ENCODE data around the gene C9orf57. TPM values are rescaled to one million over a fixed set of nuclear protein-coding genes. Genes with fewer than 3 reads are reported as not detected.

The C9orf57 gene
- total and polyA plus RNA-seq, 2 of the 13 experiments (the other 11 are each of a cell fraction or from before 2014, with no cell fraction given), result 0.09 TPM; not detected in 1

DNA sequence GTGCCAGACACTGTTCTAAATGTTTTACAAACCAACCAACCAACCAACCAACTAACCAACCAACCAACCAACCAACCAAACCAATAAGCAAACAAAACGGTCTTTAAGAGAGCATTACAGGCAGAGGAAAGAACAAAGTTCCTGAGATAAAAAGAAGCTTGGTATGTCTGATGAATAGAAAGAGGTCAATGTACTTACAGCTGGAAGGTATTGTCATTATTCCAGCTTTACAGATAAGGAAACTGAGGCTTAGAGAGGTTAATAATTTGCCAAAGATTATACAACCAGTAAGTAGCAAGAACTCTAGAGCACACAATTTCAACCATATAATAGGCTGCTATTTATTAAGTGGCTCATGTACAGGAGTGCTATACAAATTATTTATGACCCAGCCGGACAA lies 29.6 kb downstream of the C9orf57 start:
- Histone ChIP-seq H3K9me3 (ENCODE audit: low read length) (no peaks in the 10 kb centered on the region), H2AFZ (ENCODE audit: low read length) (no peak overlapping the region), H3K9ac (ENCODE audit: insufficient read depth, low read depth, low read length) (no peak overlapping the region), H3K4me3 (replicated peaks in 1 of 3; ENCODE audit: insufficient read depth in 1 of 3, low read depth in 2 of 3, low read length in 3 of 3) (no peak overlapping the region), H4K20me1 (ENCODE audit: insufficient read depth, low read length) (no peaks in the 10 kb centered on the region), H3K4me2 (ENCODE audit: low read depth, low read length) (peak overlapping the region; percentile 23; the same call in 1 of the 2 replicates), H3K36me3 (replicated peaks in 1 of 2; ENCODE audit: control insufficient read depth in 1 of 2, insufficient read depth in 2 of 2, low read length in 2 of 2) (no peaks in the 10 kb centered on the region), H3K79me2 (ENCODE audit: insufficient read depth, low read length) (no peaks in the 10 kb centered on the region), H3K4me1 (ENCODE audit: insufficient read depth, low read length) (peaks cover 15% of the 10 kb centered on the region), H3K27me3 (ENCODE audit: control insufficient read depth in 1 of 2, insufficient read depth in 2 of 2, low read length in 2 of 2) (no peaks in the 10 kb centered on the region), H3K27ac (ENCODE audit: extremely low read length, insufficient read depth, low read length) (no peak overlapping the region)
- FAIRE-seq (no peak), ATAC-seq (no peak), DNase-seq (ENCODE audit: low spot score) (no peak)
- intact Hi-C loops (cut with micrococcal nuclease; ENCODE audit: unreplicated experiment) (no loop called here), in situ Hi-C loops (cut with HindIII; ENCODE audit: extremely low pct_ligation_motif_present, low pct_unique_long_range_greater_than_20kb) (loop anchor here (25.0 kb wide), 3 partner anchors 107 to 782 kb away; partner anchors contain the start of gene GDA)
- 0% methylated on average over 2 of the region's 2 CpGs for WGBS (ENCODE audit: low lambda C conversion rate)
- POLR2A ChIA-PET, result no interaction called here
- CTCF ChIA-PET (ENCODE audit: low intra/inter-chr PET ratio, low total read pairs), result no interaction called here
- BruUV-seq (replicated peaks), result no TSS peak
- no peak for TF ChIP-seq TEAD3 (CRISPR knock-in tag; optimal IDR thresholded peaks at IDR 0.05; ENCODE audit: borderline replicate concordance)
- TF ChIP-seq, protein P1, sequence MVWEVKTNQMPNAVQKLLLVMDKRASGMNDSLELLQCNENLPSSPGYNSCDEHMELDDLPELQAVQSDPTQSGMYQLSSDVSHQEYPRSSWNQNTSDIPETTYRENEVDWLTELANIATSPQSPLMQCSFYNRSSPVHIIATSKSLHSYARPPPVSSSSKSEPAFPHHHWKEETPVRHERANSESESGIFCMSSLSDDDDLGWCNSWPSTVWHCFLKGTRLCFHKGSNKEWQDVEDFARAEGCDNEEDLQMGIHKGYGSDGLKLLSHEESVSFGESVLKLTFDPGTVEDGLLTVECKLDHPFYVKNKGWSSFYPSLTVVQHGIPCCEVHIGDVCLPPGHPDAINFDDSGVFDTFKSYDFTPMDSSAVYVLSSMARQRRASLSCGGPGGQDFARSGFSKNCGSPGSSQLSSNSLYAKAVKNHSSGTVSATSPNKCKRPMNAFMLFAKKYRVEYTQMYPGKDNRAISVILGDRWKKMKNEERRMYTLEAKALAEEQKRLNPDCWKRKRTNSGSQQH (CRISPR knock-in tag; IDR thresholded peaks at IDR 0.05; ENCODE audit: low read depth), result no peak
- TF ChIP-seq TEAD2 (CRISPR knock-in tag; IDR thresholded peaks at IDR 0.05), result no peak
- no peak for TF ChIP-seq FOSL1 (CRISPR knock-in tag; IDR thresholded peaks at IDR 0.05; ENCODE audit: borderline replicate concordance)
- TF ChIP-seq ZNF644 (CRISPR knock-in tag; IDR thresholded peaks at IDR 0.05; ENCODE audit: low read depth), result 0 out of 2 replicates have a peak, but pooled peaks have one; percentile 23
- TF ChIP-seq, protein P2, sequence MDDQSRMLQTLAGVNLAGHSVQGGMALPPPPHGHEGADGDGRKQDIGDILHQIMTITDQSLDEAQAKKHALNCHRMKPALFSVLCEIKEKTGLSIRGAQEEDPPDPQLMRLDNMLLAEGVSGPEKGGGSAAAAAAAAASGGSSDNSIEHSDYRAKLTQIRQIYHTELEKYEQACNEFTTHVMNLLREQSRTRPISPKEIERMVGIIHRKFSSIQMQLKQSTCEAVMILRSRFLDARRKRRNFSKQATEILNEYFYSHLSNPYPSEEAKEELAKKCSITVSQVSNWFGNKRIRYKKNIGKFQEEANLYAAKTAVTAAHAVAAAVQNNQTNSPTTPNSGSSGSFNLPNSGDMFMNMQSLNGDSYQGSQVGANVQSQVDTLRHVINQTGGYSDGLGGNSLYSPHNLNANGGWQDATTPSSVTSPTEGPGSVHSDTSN (CRISPR knock-in tag; IDR thresholded peaks at IDR 0.05; ENCODE audit: borderline replicate concordance), result no peak
- TF ChIP-seq DMAP1 (CRISPR knock-in tag; IDR thresholded peaks at IDR 0.05), result no peak
- no peak for TF ChIP-seq HDAC6 (IDR thresholded peaks at IDR 0.05; ENCODE audit: low read depth, low read length)
- TF ChIP-seq MBNL3 (CRISPR knock-in tag; conservative IDR thresholded peaks at IDR 0.05), result no peak
- no peak for TF ChIP-seq ZNF883 (CRISPR knock-in tag; IDR thresholded peaks at IDR 0.05; ENCODE audit: not compliant biosample characterization)
- peak; percentile 44; the same call in 1 of the 2 replicates for TF ChIP-seq SOX5 (CRISPR knock-in tag; IDR thresholded peaks at IDR 0.05; ENCODE audit: borderline replicate concordance)
- no peak for TF ChIP-seq PHF8 (CRISPR knock-in tag; IDR thresholded peaks at IDR 0.05)
- TF ChIP-seq AGO2 (optimal IDR thresholded peaks at IDR 0.05; ENCODE audit: low read depth, low read length), result no peak
- TF ChIP-seq ZNF619 (CRISPR knock-in tag; IDR thresholded peaks at IDR 0.05), result no peak
- TF ChIP-seq LCORL (IDR thresholded peaks at IDR 0.05), result no peak
- no peak for TF ChIP-seq LCORL (CRISPR knock-in tag; IDR thresholded peaks at IDR 0.05)
- no peak for TF ChIP-seq NFE2L1 (CRISPR knock-in tag; IDR thresholded peaks at IDR 0.05; ENCODE audit: borderline replicate concordance)
- TF ChIP-seq, protein P3, sequence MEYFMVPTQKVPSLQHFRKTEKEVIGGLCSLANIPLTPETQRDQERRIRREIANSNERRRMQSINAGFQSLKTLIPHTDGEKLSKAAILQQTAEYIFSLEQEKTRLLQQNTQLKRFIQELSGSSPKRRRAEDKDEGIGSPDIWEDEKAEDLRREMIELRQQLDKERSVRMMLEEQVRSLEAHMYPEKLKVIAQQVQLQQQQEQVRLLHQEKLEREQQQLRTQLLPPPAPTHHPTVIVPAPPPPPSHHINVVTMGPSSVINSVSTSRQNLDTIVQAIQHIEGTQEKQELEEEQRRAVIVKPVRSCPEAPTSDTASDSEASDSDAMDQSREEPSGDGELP (IDR thresholded peaks at IDR 0.05; ENCODE audit: borderline replicate concordance, low read depth), result peak; percentile 29; the same call in 1 of the 2 replicates
- TF ChIP-seq, protein P4, sequence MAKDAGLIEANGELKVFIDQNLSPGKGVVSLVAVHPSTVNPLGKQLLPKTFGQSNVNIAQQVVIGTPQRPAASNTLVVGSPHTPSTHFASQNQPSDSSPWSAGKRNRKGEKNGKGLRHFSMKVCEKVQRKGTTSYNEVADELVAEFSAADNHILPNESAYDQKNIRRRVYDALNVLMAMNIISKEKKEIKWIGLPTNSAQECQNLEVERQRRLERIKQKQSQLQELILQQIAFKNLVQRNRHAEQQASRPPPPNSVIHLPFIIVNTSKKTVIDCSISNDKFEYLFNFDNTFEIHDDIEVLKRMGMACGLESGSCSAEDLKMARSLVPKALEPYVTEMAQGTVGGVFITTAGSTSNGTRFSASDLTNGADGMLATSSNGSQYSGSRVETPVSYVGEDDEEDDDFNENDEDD (CRISPR knock-in tag; IDR thresholded peaks at IDR 0.05; ENCODE audit: borderline replicate concordance), result no peak
- TF ChIP-seq PHF5A (CRISPR knock-in tag; IDR thresholded peaks at IDR 0.05; ENCODE audit: low read depth, unreplicated experiment), result no peak
- TF ChIP-seq, protein P5, sequence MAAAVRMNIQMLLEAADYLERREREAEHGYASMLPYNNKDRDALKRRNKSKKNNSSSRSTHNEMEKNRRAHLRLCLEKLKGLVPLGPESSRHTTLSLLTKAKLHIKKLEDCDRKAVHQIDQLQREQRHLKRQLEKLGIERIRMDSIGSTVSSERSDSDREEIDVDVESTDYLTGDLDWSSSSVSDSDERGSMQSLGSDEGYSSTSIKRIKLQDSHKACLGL (CRISPR knock-in tag; IDR thresholded peaks at IDR 0.05), result no peak
- no peak for TF ChIP-seq SOX13 (IDR thresholded peaks at IDR 0.05)
- TF ChIP-seq SOX13 (CRISPR knock-in tag; conservative IDR thresholded peaks at IDR 0.05 in 1 of 2, IDR thresholded peaks at IDR 0.05 in 1 of 2), result peak in 1 of 2 experiments; percentile 68; a peak in 2 of 4 replicates

All from HepG2 (cell line).